WERI-Rb-1 (cell line): Measurements from ENCODE around the gene IBA57.

ENCODE experiments used
- DNase-seq: peaks from one replicate; pipeline ENCODE4 v3.0.0-alpha.2; 2020
- H3K27ac ChIP-seq: fragments of 250-450 bp; sonication (Bioruptor Pico); 2 replicates; pipeline ENCODE4 v1.5.1; 2020; ENCODE audit warnings: mild to moderate bottlenecking, moderate library complexity
- H3K27me3 ChIP-seq: fragments of 250-450 bp; sonication (Bioruptor Pico); 2 replicates; pipeline ENCODE4 v1.5.1; 2021; ENCODE audit warnings: mild to moderate bottlenecking, low read depth, moderate library complexity; ENCODE audit not compliant: insufficient read depth, severe bottlenecking
- H3K36me3 ChIP-seq: fragments of 250-450 bp; sonication (Bioruptor Pico); 2 replicates; pipeline ENCODE4 v1.5.1; 2020; ENCODE audit warnings: mild to moderate bottlenecking, moderate library complexity
- H3K4me3 ChIP-seq: 2 replicates; pipeline ENCODE4 v1.5.1; 2011; ENCODE audit warnings: low read depth, mild to moderate bottlenecking, control low read depth, low read length
- H3K9me3 ChIP-seq: fragments of 250-450 bp; sonication (Bioruptor Pico); 2 replicates; pipeline ENCODE4 v1.5.1; 2021; ENCODE audit warnings: mild to moderate bottlenecking, moderate library complexity; ENCODE audit not compliant: severe bottlenecking
- CTCF ChIP-seq: IDR thresholded peaks from 2 replicates; pipeline ENCODE4 v1.5.1; 2011; ENCODE audit warnings: low read depth, mild to moderate bottlenecking, control low read depth, inconsistent platforms, low read length

The IBA57 gene

GRCh38 chr1:228180271-228180958, 14.8 kb downstream of the IBA57 start:
- H3K4me3 ChIP-seq, result no peak overlapping the region
- no peaks in the 10 kb centered on the region for H3K36me3 ChIP-seq
- H3K27ac ChIP-seq, result no peak overlapping the region
- no peaks in the 10 kb centered on the region for H3K9me3 ChIP-seq
- no peaks in the 10 kb centered on the region for H3K27me3 ChIP-seq
- DNase-seq, result no peak
- TF ChIP-seq CTCF, result no peak

- DNase-seq, result no peak
- no peaks in the 10 kb centered on the region for H3K36me3 ChIP-seq
- no peaks in the 10 kb centered on the region for H3K27me3 ChIP-seq
- H3K4me3 ChIP-seq, result no peak overlapping the region
- no peak overlapping the region for H3K27ac ChIP-seq
- TF ChIP-seq CTCF, result no peak
- H3K9me3 ChIP-seq, result no peaks in the 10 kb centered on the region
Measured at GRCh38 chr1:228180959-228181644, 15.5 kb downstream of the IBA57 start.

- DNase-seq, result no peak
- no peak overlapping the region for H3K4me3 ChIP-seq
- no peaks in the 10 kb centered on the region for H3K36me3 ChIP-seq
- no peaks in the 10 kb centered on the region for H3K27me3 ChIP-seq
- no peaks in the 10 kb centered on the region for H3K9me3 ChIP-seq
- no peak for TF ChIP-seq CTCF
- no peak overlapping the region for H3K27ac ChIP-seq
Measured at GRCh38 chr1:228181645-228182034, 16.0 kb downstream of the IBA57 start.

- no peaks in the 10 kb centered on the region for H3K27me3 ChIP-seq
- no peaks in the 10 kb centered on the region for H3K9me3 ChIP-seq
- DNase-seq, result no peak
- TF ChIP-seq CTCF, result no peak
- H3K27ac ChIP-seq, result no peak overlapping the region
- H3K4me3 ChIP-seq, result no peak overlapping the region
- H3K36me3 ChIP-seq, result no peaks in the 10 kb centered on the region
Measured at GRCh38 chr1:228182296-228183030, 16.9 kb downstream of the IBA57 start.

- Histone ChIP-seq H3K9me3 (no peaks in the 10 kb centered on the region), H3K36me3 (no peaks in the 10 kb centered on the region), H3K27me3 (no peaks in the 10 kb centered on the region), H3K27ac (no peak overlapping the region), H3K4me3 (no peak overlapping the region)
- TF ChIP-seq CTCF, result no peak
- DNase-seq, result no peak
Measured at GRCh38 chr1:228184152-228184551, 18.5 kb downstream of the IBA57 start.
